SK-N-SH (cell line): ENCODE measurements around the gene LINGO3.

ENCODE experiments used
- CTCF ChIP-seq: fragments of 200-600 bp; sonication (generic); IDR thresholded peaks from 2 replicates; pipeline ENCODE4 v1.6.1; 2017; ENCODE audit warnings: antibody characterized with exemption, mild to moderate bottlenecking, moderate library complexity
- MAX ChIP-seq: IDR thresholded peaks from 2 replicates; pipeline ENCODE4 v1.4.0; 2012; ENCODE audit warnings: low read depth
- MEF2A ChIP-seq: IDR thresholded peaks from 2 replicates; pipeline ENCODE4 v1.4.0; 2012; ENCODE audit warnings: low read depth, borderline replicate concordance
- NFIC ChIP-seq: IDR thresholded peaks from 2 replicates; pipeline ENCODE4 v1.4.0; 2012; ENCODE audit warnings: borderline replicate concordance
- POLR2AphosphoS5 ChIP-seq: IDR thresholded peaks from 2 replicates; pipeline ENCODE4 v1.6.1; 2012; ENCODE audit warnings: low read depth, low read length
- RAD21 ChIP-seq: IDR thresholded peaks from 2 replicates; pipeline ENCODE4 v1.6.1; 2012; ENCODE audit warnings: mild to moderate bottlenecking, low read length
- RCOR1 ChIP-seq: fragments of 150-350 bp; IDR thresholded peaks from 2 replicates; pipeline ENCODE4 v1.6.1; 2017; ENCODE audit warnings: antibody characterized with exemption, low read length
- SIN3A ChIP-seq: IDR thresholded peaks from 2 replicates; pipeline ENCODE4 v1.6.1; 2012; ENCODE audit warnings: low read depth, mild to moderate bottlenecking, low read length, moderate library complexity, borderline replicate concordance
- SMC3 ChIP-seq: IDR thresholded peaks from 2 replicates; pipeline ENCODE4 v1.6.1; 2012; ENCODE audit warnings: low read depth, low read length, improper control_type of control experiment
- TAF1 ChIP-seq: IDR thresholded peaks from 2 replicates; pipeline ENCODE4 v1.6.1; 2012; ENCODE audit warnings: low read depth, mild to moderate bottlenecking, low read length, moderate library complexity, borderline replicate concordance

- TF ChIP-seq CTCF (no peak), MEF2A (no peak), MAX (no peak), TAF1 (no peak), POLR2AphosphoS5 (no peak), SMC3 (no peak), SIN3A (no peak), NFIC (no peak), RCOR1 (no peak), RAD21 (no peak)
These were observed 34.8 kb upstream of the LINGO3 start for GRCh38 chr19:2342656-2343288.
